Heart left ventricle (tissue), 13 donors: Measurements from ENCODE around the gene EPHA8.

Experiments used
- POLR2A ChIP-seq, 2 donors: fragments of 450-650 bp; IDR thresholded peaks; one replicate each; pipeline ENCODE4 v1.6.1; 2017; ENCODE audit warnings: antibody characterized with exemption in 2 of 2, mild to moderate bottlenecking in 2 of 2, moderate library complexity in 2 of 2
- TF ChIP-seq, protein P1 (sequence below), 12 donors: fragments of 200-600 bp; sonication (generic) in 4 of 12; IDR thresholded peaks; one replicate each; pipeline versions ENCODE4 v1.5.0 to v1.8.0; 2018 to 2022; ENCODE audit warnings: antibody characterized with exemption in 12 of 12, mild to moderate bottlenecking in 5 of 12
- donor health status: ischemic (EF 13 %, LVEDD 7.1; RV severe dilation, severe dysfunction).
- donor health status: DM: no; HTN: yes; CAD: no.
- donor health status: DM: no; HTN: no; CAD: no.
- donor health status: ischemic (EF 25% LVEDD 6.9; RV normal size, moderate dysfunction).
- donor health status: ischemic (EF 25% LVEDD 5.7; RV mildly dilated, moderate dysfunction).
- donor health status: ischemic (EF 35%, LVEDD 5.7; RV mildly dilated, moderate dysfunction).
- donor health status: nonischemic (EF 11% LVEDD 7.7; RV severe dilation, severe dysfunction).
- donor health status: DM: yes; HTN: yes; CAD: no.
- donor health status: PGD.
- donor health status: ischemic (EF 29% LVEDD 5.4; RV normal size, mild dysfunction).
- donor health status: nonischemic (EF 23%, LVEDD 6.1; RV moderate dilation, normal function).

DNA sequence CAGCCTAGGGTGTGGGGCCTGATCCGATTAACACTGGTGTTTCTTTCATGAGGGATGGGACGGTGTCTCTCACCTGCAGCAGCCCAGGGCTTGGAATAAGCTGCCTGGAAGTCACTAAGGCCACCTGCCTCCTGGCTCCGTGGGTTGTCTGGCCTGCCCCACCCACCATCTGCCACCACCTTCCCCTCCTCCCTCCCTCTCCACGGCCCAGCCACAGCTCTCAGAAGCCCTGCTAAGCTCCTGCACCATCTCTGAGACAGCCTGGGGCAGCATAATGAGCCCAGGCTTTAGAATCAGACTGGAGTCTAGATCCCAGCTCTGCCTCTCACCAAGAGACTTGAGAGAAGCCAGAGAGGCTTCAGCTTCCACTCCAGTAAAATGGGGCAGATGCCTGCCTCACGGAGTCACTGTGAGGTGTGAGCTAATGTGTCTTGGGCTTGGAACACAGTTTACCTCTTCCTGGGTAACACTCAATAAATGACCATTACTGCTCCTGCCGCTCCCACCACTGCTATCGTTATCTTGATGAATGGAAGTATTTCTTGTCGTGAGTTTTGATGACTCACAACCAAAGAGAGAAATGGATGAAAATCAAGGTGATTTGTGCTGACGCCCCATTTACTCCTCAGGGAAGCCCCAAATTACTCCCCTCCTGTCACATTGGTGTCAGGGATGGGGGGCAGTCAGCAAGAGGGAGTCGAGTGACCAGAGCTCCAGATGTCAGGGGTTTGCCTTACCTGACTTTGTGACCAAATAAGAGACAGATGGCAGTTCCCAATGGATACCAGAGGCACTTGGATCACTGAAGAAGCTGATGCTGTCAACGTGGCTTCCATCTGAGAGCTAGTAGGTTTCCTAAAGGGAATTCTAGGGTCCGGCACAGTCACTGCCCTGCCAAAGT is 49.6 kb downstream of the EPHA8 start:
- TF ChIP-seq, protein P1, sequence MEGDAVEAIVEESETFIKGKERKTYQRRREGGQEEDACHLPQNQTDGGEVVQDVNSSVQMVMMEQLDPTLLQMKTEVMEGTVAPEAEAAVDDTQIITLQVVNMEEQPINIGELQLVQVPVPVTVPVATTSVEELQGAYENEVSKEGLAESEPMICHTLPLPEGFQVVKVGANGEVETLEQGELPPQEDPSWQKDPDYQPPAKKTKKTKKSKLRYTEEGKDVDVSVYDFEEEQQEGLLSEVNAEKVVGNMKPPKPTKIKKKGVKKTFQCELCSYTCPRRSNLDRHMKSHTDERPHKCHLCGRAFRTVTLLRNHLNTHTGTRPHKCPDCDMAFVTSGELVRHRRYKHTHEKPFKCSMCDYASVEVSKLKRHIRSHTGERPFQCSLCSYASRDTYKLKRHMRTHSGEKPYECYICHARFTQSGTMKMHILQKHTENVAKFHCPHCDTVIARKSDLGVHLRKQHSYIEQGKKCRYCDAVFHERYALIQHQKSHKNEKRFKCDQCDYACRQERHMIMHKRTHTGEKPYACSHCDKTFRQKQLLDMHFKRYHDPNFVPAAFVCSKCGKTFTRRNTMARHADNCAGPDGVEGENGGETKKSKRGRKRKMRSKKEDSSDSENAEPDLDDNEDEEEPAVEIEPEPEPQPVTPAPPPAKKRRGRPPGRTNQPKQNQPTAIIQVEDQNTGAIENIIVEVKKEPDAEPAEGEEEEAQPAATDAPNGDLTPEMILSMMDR (IDR thresholded peaks at IDR 0.05), result no peak
- TF ChIP-seq POLR2A (IDR thresholded peaks at IDR 0.05), result no peak
